ENCODE measurements around the gene SYTL2. TPM values are rescaled to one million over a fixed set of nuclear protein-coding genes. Genes with fewer than 3 reads are reported as not detected.
"Not testable (repeated sequence)": the region's sequence is repeated elsewhere in the genome, so short reads cannot be mapped to it uniquely, and the experiment has no call there.

SYTL2 gene, protein sequence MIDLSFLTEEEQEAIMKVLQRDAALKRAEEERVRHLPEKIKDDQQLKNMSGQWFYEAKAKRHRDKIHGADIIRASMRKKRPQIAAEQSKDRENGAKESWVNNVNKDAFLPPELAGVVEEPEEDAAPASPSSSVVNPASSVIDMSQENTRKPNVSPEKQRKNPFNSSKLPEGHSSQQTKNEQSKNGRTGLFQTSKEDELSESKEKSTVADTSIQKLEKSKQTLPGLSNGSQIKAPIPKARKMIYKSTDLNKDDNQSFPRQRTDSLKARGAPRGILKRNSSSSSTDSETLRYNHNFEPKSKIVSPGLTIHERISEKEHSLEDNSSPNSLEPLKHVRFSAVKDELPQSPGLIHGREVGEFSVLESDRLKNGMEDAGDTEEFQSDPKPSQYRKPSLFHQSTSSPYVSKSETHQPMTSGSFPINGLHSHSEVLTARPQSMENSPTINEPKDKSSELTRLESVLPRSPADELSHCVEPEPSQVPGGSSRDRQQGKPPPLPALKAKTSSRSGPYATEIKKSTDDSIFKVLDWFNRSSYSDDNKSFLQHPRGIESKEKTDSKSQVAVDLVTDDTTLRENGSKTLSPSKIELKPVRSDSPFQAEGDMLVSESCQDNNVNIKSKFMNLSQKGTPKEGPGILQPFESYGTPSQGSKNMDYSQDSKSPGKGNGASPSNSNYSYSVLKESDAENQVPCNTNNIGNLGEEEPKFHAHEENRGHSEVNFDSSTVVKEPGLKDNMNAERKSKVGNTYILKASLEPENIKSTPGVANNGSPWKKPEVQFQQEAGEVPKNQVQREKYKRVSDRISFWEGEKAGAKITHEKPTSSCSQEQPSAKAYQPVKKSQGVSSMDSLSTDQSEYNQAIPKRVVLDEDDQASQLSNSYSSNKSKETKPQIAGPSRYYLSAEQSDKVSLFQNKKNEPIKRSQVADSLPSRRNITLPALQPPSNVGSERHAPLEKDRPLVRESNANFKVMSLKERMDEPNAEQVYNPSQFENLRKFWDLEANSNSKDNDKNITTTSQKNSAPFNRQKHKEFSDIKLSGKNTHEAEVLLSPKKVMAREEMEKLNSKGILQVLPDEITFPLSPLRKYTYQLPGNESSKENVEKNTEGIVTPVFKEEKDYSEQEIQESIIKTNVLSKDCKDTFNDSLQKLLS (N-terminal part only)
- total RNA-seq: 1 to 10 TPM; 4.6 to 7.5 TPM

DNA sequence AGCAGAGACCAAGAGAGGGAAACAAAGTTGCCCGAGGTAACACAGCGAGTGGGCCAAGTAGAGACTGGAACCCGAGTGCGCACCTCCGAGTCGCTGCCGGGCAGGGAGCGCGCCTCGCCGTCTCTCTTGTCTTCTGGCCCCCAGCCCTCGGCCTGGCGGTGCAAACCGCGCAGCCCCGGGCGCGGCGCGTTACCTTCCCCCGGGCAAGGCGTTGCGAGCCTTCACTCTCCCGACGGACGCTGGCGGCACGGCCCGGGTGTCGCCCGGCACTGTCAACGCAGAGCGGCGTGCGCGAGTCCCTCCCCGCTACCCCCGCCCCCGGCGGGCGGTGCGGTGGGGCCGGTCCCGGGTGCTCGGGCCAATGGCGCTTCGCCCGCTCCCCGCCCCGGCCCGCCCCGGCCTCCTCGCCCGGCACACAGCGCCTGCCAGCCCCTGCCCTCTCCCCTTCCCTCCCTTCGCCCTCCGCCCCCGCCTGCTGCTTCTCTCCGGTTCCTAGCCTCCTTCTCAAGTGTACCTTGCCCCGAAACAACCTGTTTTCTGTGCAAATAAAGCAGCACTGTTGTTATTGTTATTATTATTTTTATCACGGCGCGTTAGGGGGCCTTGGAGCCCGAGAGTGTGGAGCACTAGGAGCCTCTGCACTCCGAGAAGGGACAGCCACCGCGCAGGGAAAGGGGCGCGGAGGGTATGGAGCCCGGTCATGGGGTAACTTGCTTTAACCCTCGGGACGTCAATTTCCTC is at the start of gene SYTL2:
Gene SYTL2 (minus strand): TSS at position 271 of the 741 bp plus-strand sequence. CDS start 53,416 bp downstream, outside the sequence.
- H3K36me3 Mint-ChIP-seq: no peaks in the 10 kb centered on the region
- H3K9me3 Mint-ChIP-seq: no peaks in the 10 kb centered on the region
- H3K27ac Mint-ChIP-seq: peak within 1 kb of the TSS; percentile 23 to 57
- ATAC-seq: peak; percentile 98
- peak; percentile 75 for DNase-seq (ENCODE audit: low spot score in 2 of 2)

DNA sequence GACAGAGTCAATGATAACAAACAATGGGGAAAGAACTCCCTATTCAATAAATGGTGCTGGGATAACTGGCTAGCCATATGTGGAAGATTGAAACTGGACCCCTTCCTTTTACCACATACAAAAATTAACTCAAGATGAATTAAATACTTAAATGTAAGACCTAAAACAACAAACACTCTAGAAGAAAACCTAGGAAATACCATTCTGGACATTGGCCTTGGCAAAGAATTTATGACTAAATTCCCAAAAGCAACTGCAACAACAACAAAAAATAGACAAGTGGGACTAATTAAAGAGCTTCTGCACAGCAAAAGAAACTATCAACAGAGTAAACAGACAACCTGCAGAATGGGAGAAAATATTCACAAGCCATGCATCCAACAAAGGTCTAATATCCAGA is 48.6 kb upstream of the SYTL2 start:
- not testable (repeated sequence) for H3K9me3 Mint-ChIP-seq; H3K27ac Mint-ChIP-seq; ATAC-seq; H3K36me3 Mint-ChIP-seq; DNase-seq (ENCODE audit: low spot score in 2 of 2)

DNA sequence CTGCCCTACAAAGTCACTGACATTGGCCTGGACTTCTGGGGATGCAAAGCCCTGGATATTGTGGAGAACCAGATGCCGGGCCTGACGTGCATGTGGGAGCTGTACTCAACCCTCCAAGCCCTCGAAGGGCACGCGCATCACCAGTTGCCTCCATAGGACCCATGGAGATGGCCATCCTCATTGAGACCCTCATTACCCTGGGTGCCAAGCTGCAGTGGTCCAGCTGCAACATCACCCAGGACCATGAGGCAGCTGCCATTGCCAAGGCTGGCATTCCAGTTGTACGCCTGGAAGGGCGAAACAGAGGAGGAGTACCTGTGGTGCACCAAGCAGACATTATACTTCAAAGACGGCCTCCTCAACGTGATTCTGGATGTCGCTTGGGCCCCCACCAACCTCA is 46.2 kb upstream of the SYTL2 start:
- DNase-seq (ENCODE audit: low spot score in 2 of 2): no peak
- Mint-ChIP-seq H3K27ac (no peak overlapping the region), H3K36me3 (peaks cover 0 to 3% of the 10 kb centered on the region in 2 donors), H3K9me3 (no peaks in the 10 kb centered on the region)
- ATAC-seq: no peak

DNA sequence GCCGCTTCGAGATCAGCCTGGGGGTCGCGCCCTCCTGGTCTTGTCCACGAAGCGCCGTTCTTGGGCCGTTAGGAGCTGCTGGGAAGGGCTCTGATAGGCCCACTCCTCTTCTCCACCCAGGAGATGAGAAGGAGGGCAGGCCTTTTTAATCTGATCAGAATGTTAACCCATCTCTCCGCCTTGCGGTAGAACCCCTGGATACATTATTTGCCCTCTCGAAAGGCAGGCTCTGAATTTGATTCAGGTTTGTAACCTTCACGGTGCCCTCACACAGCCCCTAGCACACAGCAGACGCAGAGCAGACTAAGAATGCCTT is 44.4 kb upstream of the SYTL2 start, which contains the start of gene CCDC83:
Gene CCDC83 (plus strand): TSS at position 43 of the 316 bp plus-strand sequence. CDS start 9,741 bp downstream, outside the sequence.
- DNase-seq (ENCODE audit: low spot score in 2 of 2) (no peak), ATAC-seq (no peak)
- Mint-ChIP-seq H3K27ac (peak within 1 kb of the TSS; percentile 86 to 89), H3K9me3 (no peaks in the 10 kb centered on the region), H3K36me3 (peaks cover 1 to 10% of the 10 kb centered on the region in 2 donors)

DNA sequence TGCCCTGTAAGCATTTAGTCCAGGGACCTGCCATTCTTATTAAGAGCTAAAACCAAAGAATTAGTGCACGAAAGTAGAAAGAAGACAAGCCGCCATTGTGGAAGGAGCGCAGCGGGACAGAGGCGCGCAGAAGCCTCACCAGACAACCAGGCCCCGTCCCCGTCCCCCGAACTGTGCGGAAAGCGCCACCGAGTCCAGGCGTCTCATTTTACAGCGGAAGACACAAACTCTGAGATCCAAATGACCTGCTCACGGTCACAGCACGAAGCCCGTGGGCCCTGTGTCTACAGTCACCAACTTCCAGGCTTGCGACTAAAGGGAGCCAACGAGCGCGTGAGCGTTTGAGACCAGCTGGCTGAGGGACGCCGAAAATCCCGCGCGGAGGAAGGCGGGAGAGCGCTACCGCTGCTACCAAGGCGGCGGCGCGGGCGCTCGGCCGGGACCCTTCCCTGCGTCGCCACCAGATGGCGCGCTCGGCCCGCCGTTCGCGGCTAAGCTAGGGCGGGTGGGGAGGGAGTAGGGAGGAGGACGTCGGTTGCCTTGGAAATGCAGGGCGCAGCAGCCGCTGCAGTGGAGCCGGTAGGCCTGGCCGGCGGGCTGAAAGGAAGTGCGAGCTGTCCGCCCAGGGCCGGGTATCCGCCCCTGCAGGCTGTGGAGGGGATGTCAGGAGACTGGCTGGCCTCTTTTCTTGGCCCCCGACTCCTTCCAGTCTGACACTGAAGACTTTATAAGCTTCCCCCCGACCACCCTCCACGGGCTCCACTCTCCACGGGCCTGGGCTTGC is 43.8 kb upstream of the SYTL2 start:
- no peaks in the 10 kb centered on the region for H3K9me3 Mint-ChIP-seq
- peaks cover 5 to 14% of the 10 kb centered on the region in 2 donors for H3K36me3 Mint-ChIP-seq
- H3K27ac Mint-ChIP-seq: peak overlapping the region; percentile 86 to 89
- ATAC-seq (peak; percentile 95 to 97), DNase-seq (ENCODE audit: low spot score in 2 of 2) (peak; percentile 92 to 97)

DNA sequence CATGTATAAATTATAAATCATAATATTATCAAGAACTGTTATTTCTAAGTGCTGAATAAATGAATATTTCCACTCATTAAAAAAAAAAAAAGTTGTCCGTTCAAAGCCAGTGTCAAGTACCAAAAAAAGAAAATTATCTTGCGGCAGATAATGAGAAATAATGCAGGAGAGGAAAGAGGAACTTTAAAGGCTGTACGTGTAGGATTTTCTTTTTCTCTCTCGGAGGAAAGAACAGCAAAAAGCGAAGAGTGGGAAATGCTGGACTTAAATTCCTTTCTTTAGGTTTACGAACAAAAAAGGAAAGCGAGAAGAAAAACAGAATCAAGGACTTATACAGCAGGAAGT is 43.2 kb upstream of the SYTL2 start:
- peaks cover 5 to 14% of the 10 kb centered on the region in 2 donors for H3K36me3 Mint-ChIP-seq
- H3K27ac Mint-ChIP-seq: peak overlapping the region; percentile 86 to 89
- no peaks in the 10 kb centered on the region for H3K9me3 Mint-ChIP-seq
- DNase-seq (ENCODE audit: low spot score in 2 of 2) (no peak), ATAC-seq (no peak)

DNA sequence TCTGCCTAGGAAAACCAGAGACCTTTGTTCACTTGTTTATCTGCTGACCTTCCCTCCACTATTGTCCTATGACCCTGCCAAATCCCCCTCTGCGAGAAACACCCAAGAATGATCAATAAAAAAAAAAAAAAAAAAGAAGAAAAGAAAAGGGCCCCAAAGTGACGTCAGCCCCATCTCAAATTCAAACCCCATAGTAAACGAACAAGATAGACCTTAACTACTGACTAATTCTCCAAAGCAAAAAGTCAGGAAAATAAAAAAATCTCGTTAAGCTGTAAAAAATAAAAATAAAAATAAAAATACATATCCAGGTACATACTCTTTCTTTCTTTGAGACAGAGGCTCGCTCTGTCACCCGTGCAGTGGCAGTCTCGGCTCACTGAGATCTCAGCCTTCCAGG is 42.6 kb upstream of the SYTL2 start:
- H3K9me3 Mint-ChIP-seq; ATAC-seq; DNase-seq (ENCODE audit: low spot score in 2 of 2): not testable (repeated sequence)
- Mint-ChIP-seq H3K27ac (peak overlapping the region in 1 of 2 donors; percentile 60), H3K36me3 (peaks cover 5 to 14% of the 10 kb centered on the region in 2 donors)

DNA sequence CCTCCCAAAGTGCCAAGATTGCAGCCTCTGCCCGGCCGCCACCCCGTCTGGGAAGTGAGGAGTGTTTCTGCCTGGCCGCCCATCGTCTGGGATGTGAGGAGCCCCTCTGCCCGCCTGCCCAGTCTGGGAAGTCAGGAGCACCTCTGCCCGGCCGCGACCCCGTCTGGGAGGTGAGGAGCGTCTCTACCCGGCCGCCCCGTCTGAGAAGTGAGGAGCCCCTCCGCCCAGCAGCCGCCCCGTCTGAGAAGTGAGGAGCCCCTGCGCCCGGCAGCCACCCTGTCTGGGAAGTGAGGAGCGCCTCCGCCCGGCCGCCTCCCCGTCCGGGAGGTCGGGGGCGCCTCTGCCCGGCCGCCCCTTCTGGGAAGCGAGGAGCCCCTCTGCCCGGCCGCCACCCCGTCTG is 41.8 kb upstream of the SYTL2 start:
- not testable (repeated sequence) for DNase-seq (ENCODE audit: low spot score in 2 of 2); ATAC-seq; H3K27ac Mint-ChIP-seq; H3K9me3 Mint-ChIP-seq
- H3K36me3 Mint-ChIP-seq: peaks cover 5 to 14% of the 10 kb centered on the region in 2 donors

DNA sequence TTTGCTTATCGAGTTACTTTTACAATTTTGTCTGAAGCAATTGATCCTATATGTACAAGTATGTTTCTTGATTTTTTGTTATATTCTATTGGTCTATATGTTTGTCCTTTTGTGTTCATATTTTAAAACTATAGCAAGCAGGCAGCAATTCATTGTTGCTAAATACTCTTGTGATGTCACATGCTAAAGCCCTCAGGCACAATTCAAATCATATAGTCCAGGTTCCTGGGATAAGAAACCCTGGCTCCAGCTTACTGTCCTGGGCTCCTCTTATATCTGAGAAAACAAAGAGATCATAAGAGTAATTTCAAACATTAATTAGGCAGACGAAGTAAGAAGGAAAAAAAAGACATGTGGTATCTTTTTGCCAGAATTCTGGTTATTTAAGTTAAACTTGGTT is 37.6 kb upstream of the SYTL2 start:
- Mint-ChIP-seq H3K9me3 (peaks cover 0 to 5% of the 10 kb centered on the region in 2 donors), H3K36me3 (peaks cover 5 to 14% of the 10 kb centered on the region in 2 donors), H3K27ac (no peak overlapping the region)
- DNase-seq (ENCODE audit: low spot score in 2 of 2) (no peak), ATAC-seq (no peak)

DNA sequence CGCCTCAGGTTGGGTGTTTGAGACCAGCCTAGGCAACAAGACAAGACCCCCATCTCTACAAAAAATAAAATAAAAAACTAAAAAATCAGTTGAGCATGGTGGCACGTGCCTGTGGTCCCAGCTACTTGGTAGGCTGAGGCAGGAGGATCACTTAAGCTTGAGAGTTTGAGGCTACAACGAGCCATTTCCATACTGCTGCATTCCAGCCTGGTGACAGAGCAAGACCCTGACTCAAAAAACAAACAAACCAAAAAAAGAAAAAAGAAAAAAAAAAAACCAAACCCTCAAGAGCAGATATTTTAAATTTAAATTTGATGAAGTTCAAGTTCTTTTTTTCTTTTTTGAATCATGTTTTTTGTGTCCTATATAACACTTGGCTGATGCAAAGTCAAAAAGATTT is 37.1 kb upstream of the SYTL2 start:
- Mint-ChIP-seq H3K9me3 (peaks cover 0 to 5% of the 10 kb centered on the region in 2 donors), H3K36me3 (peaks cover 5 to 14% of the 10 kb centered on the region in 2 donors), H3K27ac (no peak overlapping the region)
- ATAC-seq (no peak), DNase-seq (ENCODE audit: low spot score in 2 of 2) (no peak)

DNA sequence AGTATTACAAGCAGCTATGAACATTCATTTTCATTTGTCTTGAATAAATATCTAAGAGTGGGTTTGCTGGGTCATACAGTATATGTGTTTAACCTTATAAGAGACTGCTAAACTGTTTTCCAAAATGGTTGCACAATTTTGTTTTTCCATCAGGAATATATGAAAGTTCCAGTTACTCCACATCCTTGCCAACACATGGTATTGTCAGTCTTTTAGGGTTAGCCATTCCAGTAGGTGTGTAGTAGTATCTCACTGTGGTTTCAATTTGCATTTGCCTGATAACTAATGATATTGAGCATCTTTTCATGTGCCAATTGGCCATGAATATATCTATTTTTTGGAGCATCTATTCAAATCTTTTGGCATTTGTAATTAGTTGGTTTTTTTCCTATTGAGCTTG is 36.5 kb upstream of the SYTL2 start:
- peaks cover 5 to 14% of the 10 kb centered on the region in 2 donors for H3K36me3 Mint-ChIP-seq
- ATAC-seq: no peak
- peaks cover 0 to 5% of the 10 kb centered on the region in 2 donors for H3K9me3 Mint-ChIP-seq
- DNase-seq (ENCODE audit: low spot score in 2 of 2): no peak
- H3K27ac Mint-ChIP-seq: no peak overlapping the region

DNA sequence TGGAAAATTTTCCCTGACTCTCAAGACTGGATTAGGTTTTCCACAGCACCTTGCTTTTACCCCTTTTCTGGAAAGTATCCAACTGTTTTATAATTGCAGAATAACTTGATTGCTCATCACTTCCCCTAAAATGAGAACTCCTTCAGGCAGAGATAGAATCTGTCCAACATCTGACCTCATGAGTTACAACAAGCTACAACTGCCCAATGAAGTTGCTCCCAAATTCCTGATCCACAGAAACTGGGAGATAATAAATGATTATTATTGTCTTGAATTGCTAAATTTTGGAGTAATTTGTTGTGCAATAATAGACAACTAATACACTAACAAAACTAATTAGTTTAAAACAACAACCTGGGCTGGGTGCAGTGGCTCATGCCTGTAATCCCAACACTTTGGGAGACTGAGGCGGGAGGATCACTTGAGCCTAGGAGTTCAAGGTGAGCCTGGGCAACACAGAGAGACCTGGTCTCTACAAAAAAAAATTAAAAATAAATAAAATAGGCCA is 34.2 kb upstream of the SYTL2 start:
- Mint-ChIP-seq H3K36me3 (peaks cover 2 to 3% of the 10 kb centered on the region in 2 donors), H3K27ac (no peak overlapping the region), H3K9me3 (peaks cover 0 to 5% of the 10 kb centered on the region in 2 donors)
- ATAC-seq: no peak
- DNase-seq (ENCODE audit: low spot score in 2 of 2): no peak

DNA sequence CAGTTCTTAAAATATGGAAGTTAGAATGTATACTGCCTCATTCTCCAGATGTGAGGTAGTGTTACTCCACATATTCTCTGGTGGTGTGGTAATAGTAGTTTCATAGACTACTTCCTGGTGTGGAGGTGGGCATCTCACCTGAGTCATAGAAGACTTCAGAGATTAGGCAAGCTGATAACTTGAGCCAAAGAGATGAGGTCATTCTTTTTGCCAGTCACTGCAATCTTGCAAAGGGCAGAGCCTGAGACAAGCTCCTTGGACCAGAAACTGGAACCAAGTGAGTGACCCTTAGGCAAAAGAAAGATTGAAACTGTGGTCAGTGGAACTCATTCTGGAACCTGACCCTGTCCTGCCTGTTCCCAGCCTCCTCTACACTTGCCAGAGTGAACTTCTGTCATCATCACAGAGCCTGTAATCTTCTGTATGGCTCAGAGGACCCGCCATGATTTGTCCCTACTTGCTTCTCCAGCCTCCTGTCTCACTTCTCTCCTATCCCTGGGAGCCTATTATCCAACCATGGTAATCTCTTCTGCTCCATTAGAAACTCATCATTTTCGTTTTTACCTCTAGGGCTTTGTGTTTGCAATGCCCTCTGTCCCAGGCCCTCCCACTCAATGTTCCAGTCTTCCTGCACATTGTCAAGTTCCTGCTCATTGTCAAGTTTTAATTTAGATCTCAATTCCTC is 33.6 kb upstream of the SYTL2 start:
- peak; percentile 84 to 91 for ATAC-seq
- Mint-ChIP-seq H3K9me3 (peaks cover 0 to 5% of the 10 kb centered on the region in 2 donors), H3K27ac (no peak overlapping the region), H3K36me3 (no peaks in the 10 kb centered on the region)
- no peak for DNase-seq (ENCODE audit: low spot score in 2 of 2)

DNA sequence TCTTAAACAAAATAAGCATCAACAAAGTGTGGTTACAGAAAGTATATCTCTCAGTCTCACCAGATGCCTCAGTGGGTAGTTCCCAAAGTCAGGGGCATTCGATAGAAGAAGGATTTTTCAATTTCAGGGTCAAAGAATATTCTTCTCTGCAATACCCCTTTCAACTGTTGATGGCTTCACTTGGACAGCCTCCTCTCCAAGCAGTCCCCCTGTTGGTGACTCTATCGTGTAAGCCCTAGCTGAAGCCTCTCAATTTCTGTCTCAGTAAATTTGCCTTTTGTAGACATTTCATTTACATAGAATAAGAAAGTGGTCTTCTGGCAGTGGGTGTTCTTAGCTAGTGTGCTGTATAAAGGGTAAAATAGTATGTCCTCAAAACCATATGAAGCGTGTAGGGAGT is 33.0 kb upstream of the SYTL2 start:
- H3K36me3 Mint-ChIP-seq: no peaks in the 10 kb centered on the region
- no peak for ATAC-seq
- H3K27ac Mint-ChIP-seq: no peak overlapping the region
- peaks cover 0 to 5% of the 10 kb centered on the region in 2 donors for H3K9me3 Mint-ChIP-seq
- no peak for DNase-seq (ENCODE audit: low spot score in 2 of 2)

DNA sequence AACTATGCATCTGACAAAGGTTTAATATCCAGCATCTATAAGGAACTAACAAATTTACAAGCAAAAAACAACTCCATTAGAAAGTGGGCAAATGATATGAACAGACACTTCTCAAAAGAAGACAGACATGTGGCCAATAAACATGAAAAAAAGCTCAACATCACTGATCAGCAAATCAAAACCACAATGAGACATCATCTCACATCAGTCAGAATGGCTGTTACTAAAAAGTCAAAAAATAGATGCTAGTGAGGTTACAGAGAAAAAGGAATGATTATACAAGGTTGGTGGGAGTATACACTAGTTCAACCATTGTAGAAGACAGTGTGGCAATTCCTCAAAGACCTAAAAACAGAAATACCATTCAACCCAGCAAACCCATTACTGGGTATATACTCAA is 30.0 kb upstream of the SYTL2 start:
- H3K27ac Mint-ChIP-seq; DNase-seq (ENCODE audit: low spot score in 2 of 2); H3K9me3 Mint-ChIP-seq; ATAC-seq; H3K36me3 Mint-ChIP-seq: not testable (repeated sequence)
